ENCODE measurements around the gene LRRTM4.

GRCh38 chr2:76985387-76986136, 536.6 kb downstream of the LRRTM4 start:
- TF ChIP-seq EZH2 (IDR thresholded peaks at IDR 0.05; ENCODE audit: borderline replicate concordance, insufficient read depth, low read length, poor library complexity, severe bottlenecking) (no peak), CTCF (IDR thresholded peaks at IDR 0.05; ENCODE audit: poor library complexity, severe bottlenecking) (no peak), TAF1 (IDR thresholded peaks at IDR 0.05; ENCODE audit: low read depth) (no peak), SMC3 (conservative IDR thresholded peaks at IDR 0.05; ENCODE audit: poor library complexity) (no peak), POLR2AphosphoS5 (IDR thresholded peaks at IDR 0.05) (no peak), REST (IDR thresholded peaks at IDR 0.05; ENCODE audit: borderline replicate concordance) (no peak), EP300 (conservative IDR thresholded peaks at IDR 0.05; ENCODE audit: poor library complexity, severe bottlenecking) (no peak), MXI1 (conservative IDR thresholded peaks at IDR 0.05; ENCODE audit: poor library complexity, severe bottlenecking) (no peak)
